IMR-90 (cell line): ENCODE measurements around the gene ZNF385D. TPM values are rescaled to one million over a fixed set of nuclear protein-coding genes. Genes with fewer than 3 reads are reported as not detected.

Experiments
- ATAC-seq: fragments of 200-7000 bp; cut with Tn5 transposase; 2 replicates; pipeline ENCODE4 v1.9.1; 2020; ENCODE audit warnings: low read depth, mild to moderate bottlenecking, moderate library complexity
- BruUV-seq: library from RNA; stranded (reverse); fragments of 400-500 nt; replicated peaks from 2 replicates; lab custom pipeline; 2021; lab: Mats Ljungman, UMichigan
- CTCF ChIA-PET: fragments of 300-600 bp; formaldehyde crosslinking; extraction: SDS; loops from one replicate; lab custom pipeline; 2021; ENCODE audit warnings: antibody characterized with exemption; lab: Yijun Ruan, JAX
- POLR2A ChIA-PET: fragments of 300-600 bp; sonication (Branson Sonifier 250); formaldehyde crosslinking; loops from one replicate; lab custom pipeline; 2022; ENCODE audit warnings: antibody characterized with exemption; ENCODE audit not compliant: unreplicated experiment; lab: Charles Lee
- DNase-seq: peaks from one replicate; pipeline ENCODE4 v3.0.0; 2013
- H2AFZ ChIP-seq: replicated peaks from 2 replicates; pipeline ENCODE3; 2013; ENCODE audit warnings: low read length, mild to moderate bottlenecking; ENCODE audit not compliant: poor library complexity
- H2AK5ac ChIP-seq: 2 replicates; pipeline ENCODE4 v1.6.1; 2013; ENCODE audit warnings: low read depth, low read length, inconsistent platforms
- H2AK9ac ChIP-seq: replicated peaks from 2 replicates; pipeline ENCODE3; 2013; ENCODE audit warnings: mild to moderate bottlenecking, low read depth, low read length, moderate library complexity; ENCODE audit not compliant: poor library complexity
- H2BK120ac ChIP-seq: 2 replicates; pipeline ENCODE4 v1.6.1; 2013; ENCODE audit warnings: low read depth, low read length, inconsistent platforms
- H2BK15ac ChIP-seq: 3 replicates; pipeline ENCODE4 v1.6.1; 2013; ENCODE audit warnings: low read depth, low read length, inconsistent platforms
- H2BK20ac ChIP-seq: 2 replicates; pipeline ENCODE4 v1.6.1; 2013; ENCODE audit warnings: low read depth, mild to moderate bottlenecking, inconsistent platforms, low read length, moderate library complexity
- H2BK5ac ChIP-seq: 2 replicates; pipeline ENCODE4 v1.6.1; 2013; ENCODE audit warnings: mild to moderate bottlenecking, low read depth, low read length, inconsistent platforms; ENCODE audit not compliant: poor library complexity, severe bottlenecking
- H3K14ac ChIP-seq: replicated peaks from 2 replicates; pipeline ENCODE4 v1.6.1; 2013; ENCODE audit warnings: low read depth, low read length, inconsistent platforms
- H3K18ac ChIP-seq: 2 replicates; pipeline ENCODE4 v1.6.1; 2013; ENCODE audit warnings: low read depth, low read length, control low read depth
- H3K23ac ChIP-seq: 2 replicates; pipeline ENCODE4 v1.6.1; 2013; ENCODE audit warnings: low read depth, low read length, inconsistent platforms
- H3K27ac ChIP-seq: 2 replicates; pipeline ENCODE4 v1.5.1; 2013; ENCODE audit warnings: mild to moderate bottlenecking, control low read depth, low read length; ENCODE audit not compliant: insufficient read depth
- H3K27me3 ChIP-seq: 2 replicates; pipeline ENCODE4 v1.6.1; 2013; ENCODE audit warnings: low read length; ENCODE audit not compliant: control insufficient read depth, insufficient read depth
- H3K36me3 ChIP-seq: 2 replicates; pipeline ENCODE4 v1.6.1; 2013; ENCODE audit warnings: low read length, mixed read lengths; ENCODE audit not compliant: control insufficient read depth, insufficient read depth
- H3K4ac ChIP-seq: 2 replicates; pipeline ENCODE4 v1.6.1; 2013; ENCODE audit warnings: low read depth, low read length, inconsistent platforms
- H3K4me1 ChIP-seq: 2 replicates; pipeline ENCODE4 v1.6.1; 2013; ENCODE audit warnings: low read length, mixed read lengths; ENCODE audit not compliant: control insufficient read depth, insufficient read depth
- H3K4me2 ChIP-seq: 2 replicates; pipeline ENCODE4 v1.6.1; 2013; ENCODE audit warnings: low read depth, mild to moderate bottlenecking, control low read depth, low read length, moderate library complexity
- H3K4me3 ChIP-seq: 2 replicates; pipeline ENCODE4 v1.5.1; 2013; ENCODE audit warnings: low read depth, mild to moderate bottlenecking, control low read depth, low read length, moderate library complexity; ENCODE audit not compliant: insufficient read depth
- H3K56ac ChIP-seq: 2 replicates; pipeline ENCODE4 v1.6.1; 2013; ENCODE audit warnings: low read length, inconsistent platforms; ENCODE audit not compliant: insufficient read depth; ENCODE audit errors: extremely low read depth
- H3K79me1 ChIP-seq, 2 experiments: 2 replicates each; pipeline ENCODE4 v1.6.1; 2013; ENCODE audit warnings: low read length in 2 of 2, inconsistent platforms in 1 of 2, low read depth in 1 of 2
- H3K9ac ChIP-seq: 2 replicates; pipeline ENCODE4 v1.6.1; 2013; ENCODE audit warnings: low read depth, low read length, control low read depth
- H3K9me1 ChIP-seq: 2 replicates; pipeline ENCODE4 v1.6.1; 2013; ENCODE audit warnings: low read length, inconsistent platforms; ENCODE audit not compliant: insufficient read depth
- H3K9me3 ChIP-seq: 2 replicates; pipeline ENCODE4 v1.6.1; 2013; ENCODE audit warnings: low read length; ENCODE audit not compliant: control insufficient read depth, insufficient read depth
- H4K20me1 ChIP-seq: 2 replicates; pipeline ENCODE4 v1.6.1; 2013; ENCODE audit warnings: low read length, inconsistent platforms; ENCODE audit not compliant: insufficient read depth
- H4K5ac ChIP-seq: 2 replicates; pipeline ENCODE4 v1.6.1; 2013; ENCODE audit warnings: mild to moderate bottlenecking, low read depth, low read length, control low read depth
- H4K8ac ChIP-seq, 2 experiments: 2 replicates each; pipeline ENCODE4 v1.6.1; 2013; ENCODE audit warnings: low read depth in 2 of 2, low read length in 2 of 2, control low read depth in 1 of 2, inconsistent platforms in 1 of 2
- H4K91ac ChIP-seq: 2 replicates; pipeline ENCODE4 v1.6.1; 2013; ENCODE audit warnings: low read depth, low read length, inconsistent platforms; ENCODE audit not compliant: insufficient read depth
- BHLHE40 ChIP-seq: fragments of 150-350 bp; IDR thresholded peaks from 2 replicates; pipeline ENCODE4 v1.6.1; 2016; ENCODE audit warnings: mild to moderate bottlenecking, low read depth, low read length
- CEBPB ChIP-seq: IDR thresholded peaks from 2 replicates; pipeline ENCODE4 v1.6.1; 2012; ENCODE audit warnings: low read depth, low read length, improper control_type of control experiment
- RCOR1 ChIP-seq: IDR thresholded peaks from 2 replicates; pipeline ENCODE4 v1.6.1; 2012; ENCODE audit warnings: mild to moderate bottlenecking, low read length, improper control_type of control experiment; ENCODE audit not compliant: insufficient replicate concordance
- WGBS, 2 experiments: methylation state at CpG; one replicate each; pipeline versions ENCODE4 v1.1.5 to v1.1.7; 2013; ENCODE audit warnings: missing lambda C conversion rate in 2 of 2; ENCODE audit not compliant: insufficient read length in 1 of 2; ENCODE audit errors: extremely low coverage in 2 of 2; 5-methylcytosine and 5-hydroxymethylcytosine counted together
- dilution Hi-C: fragments of 300-500 bp; cut with HindIII; formaldehyde crosslinking; loops from one replicate; pipeline ENCODE4 v1.14.3; 2018; ENCODE audit warnings: low sequenced_read_pairs; ENCODE audit not compliant: unreplicated experiment
- in situ Hi-C: fragments of 300-500 bp; cut with MboI; formaldehyde crosslinking; loops from 3 replicates; pipeline ENCODE4 v1.14.3; 2019; ENCODE audit warnings: low sequenced_read_pairs, inconsistent platforms, mixed read lengths
- intact Hi-C: fragments of 100-400 bp; cut with micrococcal nuclease; formaldehyde crosslinking; loops from 2 replicates; pipeline ENCODE4 v1.10.0; 2022
- polyA plus RNA-seq, 3 experiments: library from polyadenylated mRNA; depleted of rRNA; stranded (reverse); fragments of >200 nt; gene quantifications; 2 replicates each; pipeline ENCODE4 v1.2.3, GENCODE V29; 2012; ENCODE audit warnings: low replicate concordance in 1 of 3
- total RNA-seq: library from RNA; depleted of rRNA; stranded (reverse); fragments of >200 nt; gene quantifications from 2 replicates; pipeline ENCODE4 v1.2.3, GENCODE V29; 2012

The ZNF385D gene
- total and polyA plus RNA-seq, 2 of the 4 experiments (the other 2 are of a cell fraction): 0.18 to 2.4 TPM

DNA sequence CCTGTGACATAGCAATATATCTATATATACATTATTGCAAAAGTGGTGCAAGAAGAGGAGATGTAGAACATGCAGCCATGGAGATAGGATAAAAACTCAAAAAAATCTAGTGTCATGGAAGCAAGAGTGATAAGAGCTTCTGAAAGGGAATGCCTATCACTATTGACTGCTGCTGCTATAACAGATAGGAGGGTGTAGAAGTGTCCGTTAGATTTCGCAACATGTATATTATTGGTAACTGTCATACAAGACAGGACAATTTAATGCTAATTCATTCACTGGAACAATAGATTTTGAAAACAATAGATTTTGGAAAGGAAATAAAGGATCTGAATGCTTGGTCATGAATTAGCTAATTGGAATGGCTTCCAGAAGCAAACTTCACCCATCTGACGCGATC lies 224.5 kb downstream of the ZNF385D start:
- H4K5ac ChIP-seq: no peak overlapping the region
- no peak overlapping the region for H2AK5ac ChIP-seq
- intact Hi-C loops (no loop called here), in situ Hi-C loops (no loop called here), dilution Hi-C loops (no loop called here)
- no peak overlapping the region for H3K18ac ChIP-seq
- no CpG with 5 or more reads among the region's 4 CpGs for WGBS, 2 experiments
- no peak overlapping the region for H2BK5ac ChIP-seq
- H3K9me3 ChIP-seq: no peaks in the 10 kb centered on the region
- ChIA-PET CTCF (interaction anchor here (0.6 kb wide), 1 partner anchor 811 kb away, joined by 3 read pairs; no protein-coding TSS in a partner anchor), POLR2A (no interaction called here)
- no peak overlapping the region for H2BK20ac ChIP-seq
- no peak overlapping the region for H2BK120ac ChIP-seq
- no peak overlapping the region for H2AK9ac ChIP-seq
- no peak overlapping the region for H4K8ac ChIP-seq
- H3K27me3 ChIP-seq: no peaks in the 10 kb centered on the region
- ATAC-seq (no peak), DNase-seq (no peak)
- no peak overlapping the region for H3K56ac ChIP-seq
- H3K23ac ChIP-seq: no peak overlapping the region
- no peak overlapping the region for H3K4ac ChIP-seq
- TF ChIP-seq CEBPB: peak; percentile 77
- TF ChIP-seq RCOR1: no peak
- TF ChIP-seq BHLHE40: no peak
- H4K91ac ChIP-seq: no peak overlapping the region
- no TSS peak for BruUV-seq
- H3K27ac ChIP-seq: no peak overlapping the region
- H3K36me3 ChIP-seq: no peaks in the 10 kb centered on the region
- no peak overlapping the region for H3K4me2 ChIP-seq
- H2AFZ ChIP-seq: no peak overlapping the region
- no peaks in the 10 kb centered on the region for H3K4me1 ChIP-seq
- H3K14ac ChIP-seq: no peak overlapping the region
- H3K9me1 ChIP-seq: no peaks in the 10 kb centered on the region
- no peaks in the 10 kb centered on the region for H3K79me1 ChIP-seq
- no peak overlapping the region for H2BK15ac ChIP-seq
- H3K9ac ChIP-seq: no peak overlapping the region
- no peaks in the 10 kb centered on the region for H4K20me1 ChIP-seq
- no peak overlapping the region for H3K4me3 ChIP-seq
